ENCODE results near the gene SYN1.

Gene SYN1

DNA sequence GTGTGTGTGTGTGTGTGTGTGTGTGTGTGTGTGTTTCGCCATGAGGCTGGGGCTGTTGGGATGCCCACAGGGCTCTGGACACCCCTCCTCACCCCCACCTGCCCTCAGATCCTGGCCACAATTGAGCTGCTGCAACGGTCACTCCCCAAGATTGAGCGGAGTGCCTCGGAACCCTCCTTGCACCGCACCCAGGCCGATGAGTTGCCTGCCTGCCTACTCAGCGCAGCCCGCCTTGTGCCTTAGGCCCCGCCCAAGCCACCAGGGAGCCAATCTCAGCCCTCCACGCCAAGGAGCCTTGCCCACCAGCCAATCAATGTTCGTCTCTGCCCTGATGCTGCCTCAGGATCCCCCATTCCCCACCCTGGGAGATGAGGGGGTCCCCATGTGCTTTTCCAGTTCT, 48.4 kb downstream of the SYN1 start:
- DNase-seq = no peak

- DNase-seq = no peak
Measured at GRCh38 chrX:47570794-47571193, 48.9 kb downstream of the SYN1 start.

DNA sequence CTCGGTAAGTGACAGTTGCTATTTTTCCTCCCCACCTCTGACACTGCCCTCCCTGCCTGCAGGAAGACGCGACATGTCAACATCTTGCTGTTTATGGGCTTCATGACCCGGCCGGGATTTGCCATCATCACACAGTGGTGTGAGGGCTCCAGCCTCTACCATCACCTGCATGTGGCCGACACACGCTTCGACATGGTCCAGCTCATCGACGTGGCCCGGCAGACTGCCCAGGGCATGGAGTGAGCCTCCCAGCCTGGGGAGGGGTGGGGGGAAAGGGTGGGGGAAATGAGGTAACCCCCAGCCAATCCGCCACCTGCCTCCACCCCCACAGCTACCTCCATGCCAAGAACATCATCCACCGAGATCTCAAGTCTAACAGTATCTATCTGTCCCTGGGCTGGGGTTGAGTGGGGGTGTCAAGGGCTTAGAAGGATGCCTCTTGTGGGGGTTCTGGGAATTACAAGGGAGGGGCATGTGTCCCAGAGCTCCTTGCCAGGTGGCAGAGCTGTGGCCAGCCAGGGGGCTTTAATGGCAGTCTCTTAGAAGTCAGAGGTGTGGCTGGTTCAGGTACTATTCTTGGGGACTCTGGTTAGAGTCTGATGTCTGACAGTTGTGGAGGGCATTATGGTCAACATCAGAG, 50.9 kb downstream of the SYN1 start:
- DNase-seq = peak; percentile 37 to 42

GRCh38 chrX:47566841-47567240, 52.8 kb downstream of the SYN1 start:
- no peak for DNase-seq

DNA sequence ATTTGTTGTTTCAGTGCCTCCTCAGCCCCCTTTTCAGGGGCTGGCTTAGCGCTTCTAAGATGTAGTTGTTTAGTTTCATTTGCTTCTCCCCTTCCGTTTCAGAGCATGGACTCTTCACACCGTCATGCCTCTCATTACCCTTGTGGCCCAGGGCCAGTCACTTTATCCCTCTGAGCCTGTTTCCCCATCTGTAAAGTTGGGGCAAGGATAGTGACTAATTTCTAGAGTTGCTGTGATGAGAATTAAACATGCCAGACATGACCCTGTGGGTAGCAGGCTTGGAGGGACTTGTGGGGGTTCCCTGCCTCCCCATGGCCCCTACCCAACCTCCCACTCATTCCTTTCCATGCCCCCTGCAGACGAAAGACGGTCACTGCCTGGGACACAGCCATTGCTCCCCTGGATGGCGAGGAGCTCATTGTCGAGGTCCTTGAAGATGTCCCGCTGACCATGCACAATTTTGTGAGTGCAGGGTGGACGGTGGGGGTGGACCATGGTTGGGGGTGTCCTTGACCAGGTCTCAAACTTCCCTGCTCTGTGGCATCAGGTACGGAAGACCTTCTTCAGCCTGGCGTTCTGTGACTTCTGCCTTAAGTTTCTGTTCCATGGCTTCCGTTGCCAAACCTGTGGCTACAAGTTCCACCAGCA, 55.1 kb downstream of the SYN1 start:
- DNase-seq = no peak

- no peak for DNase-seq
Measured at GRCh38 chrX:47563801-47564315, 55.8 kb downstream of the SYN1 start.

DNA sequence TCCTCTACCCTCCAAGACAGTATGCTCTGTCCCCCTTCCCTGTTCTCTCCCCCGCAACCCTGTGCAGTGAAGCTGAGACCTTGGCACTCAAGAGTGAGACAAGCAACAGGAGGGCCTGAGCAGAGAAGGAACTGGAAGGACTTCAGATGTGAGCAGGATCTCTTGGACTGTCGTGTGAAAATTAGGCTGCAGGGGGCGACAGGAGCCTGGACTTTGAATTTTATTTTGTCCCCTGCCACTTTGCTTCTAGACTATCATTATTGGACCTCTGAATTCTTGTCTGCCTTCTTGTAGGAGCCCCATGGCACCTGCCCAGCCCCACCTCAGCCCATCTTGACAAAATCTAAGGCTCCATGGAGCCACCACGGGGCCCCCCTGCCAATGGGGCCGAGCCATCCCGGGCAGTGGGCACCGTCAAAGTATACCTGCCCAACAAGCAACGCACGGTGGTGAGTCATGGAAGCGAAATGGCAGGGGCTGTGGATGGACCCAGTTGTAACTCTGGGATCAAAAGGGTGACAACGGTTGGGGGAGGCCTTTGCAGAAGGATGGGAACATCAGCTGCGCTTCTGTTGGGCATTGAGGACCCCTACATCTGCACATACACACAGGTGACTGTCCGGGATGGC, 56.9 kb downstream of the SYN1 start:
- DNase-seq = peak in 1 of 2 donors; percentile 47

- no peak for DNase-seq
Measured at GRCh38 chrX:47561659-47562151, 58.0 kb downstream of the SYN1 start.

DNA sequence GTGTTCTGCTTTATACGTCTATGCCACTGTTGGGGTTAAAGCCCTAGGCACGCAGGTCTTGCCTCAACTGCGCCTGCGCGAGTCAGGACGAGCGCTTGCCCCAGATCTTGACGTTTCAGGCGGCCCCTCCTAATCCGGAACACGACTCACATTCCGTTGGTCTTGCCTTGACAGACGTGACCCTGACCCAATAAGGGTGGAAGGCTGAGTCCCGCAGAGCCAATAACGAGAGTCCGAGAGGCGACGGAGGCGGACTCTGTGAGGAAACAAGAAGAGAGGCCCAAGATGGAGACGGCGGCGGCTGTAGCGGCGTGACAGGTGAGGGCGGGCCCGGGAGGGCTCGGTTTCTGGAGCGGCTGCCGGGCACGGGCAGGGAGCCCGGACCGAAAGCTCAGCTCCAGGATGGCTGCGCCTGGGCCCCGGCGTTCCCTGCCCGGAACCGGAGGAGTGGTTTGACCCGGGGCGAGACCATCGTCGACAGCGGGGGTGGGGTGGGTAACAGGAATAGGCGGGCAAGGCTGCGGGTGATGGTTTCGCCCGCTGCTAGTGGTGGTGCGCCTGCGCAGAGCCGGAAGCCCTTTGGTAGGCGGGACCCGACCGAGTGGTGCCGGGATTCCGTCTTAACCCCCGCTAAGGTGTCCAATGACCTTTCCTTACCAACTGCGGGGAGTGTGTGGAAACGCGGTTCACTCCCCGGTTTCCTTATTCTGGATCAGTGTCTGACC, 58.6 kb downstream of the SYN1 start, which contains the start of gene ARAF:
Gene ARAF, plus strand, starts transcription at position 272 of the 725 bp plus-strand sequence. CDS start 1,763 bp downstream, outside the sequence.
- DNase-seq = peak; percentile 92 to 94

- no peak for DNase-seq
Measured at GRCh38 chrX:47560179-47560933, 59.3 kb downstream of the SYN1 start.

- no peak for DNase-seq
Measured at GRCh38 chrX:47558436-47558835, 61.2 kb downstream of the SYN1 start.

GRCh38 chrX:47556045-47556623, 63.5 kb downstream of the SYN1 start:
- DNase-seq = peak; percentile 78 to 80

- no peak for DNase-seq
Measured at GRCh38 chrX:47543496-47543895, 76.2 kb downstream of the SYN1 start.

DNA sequence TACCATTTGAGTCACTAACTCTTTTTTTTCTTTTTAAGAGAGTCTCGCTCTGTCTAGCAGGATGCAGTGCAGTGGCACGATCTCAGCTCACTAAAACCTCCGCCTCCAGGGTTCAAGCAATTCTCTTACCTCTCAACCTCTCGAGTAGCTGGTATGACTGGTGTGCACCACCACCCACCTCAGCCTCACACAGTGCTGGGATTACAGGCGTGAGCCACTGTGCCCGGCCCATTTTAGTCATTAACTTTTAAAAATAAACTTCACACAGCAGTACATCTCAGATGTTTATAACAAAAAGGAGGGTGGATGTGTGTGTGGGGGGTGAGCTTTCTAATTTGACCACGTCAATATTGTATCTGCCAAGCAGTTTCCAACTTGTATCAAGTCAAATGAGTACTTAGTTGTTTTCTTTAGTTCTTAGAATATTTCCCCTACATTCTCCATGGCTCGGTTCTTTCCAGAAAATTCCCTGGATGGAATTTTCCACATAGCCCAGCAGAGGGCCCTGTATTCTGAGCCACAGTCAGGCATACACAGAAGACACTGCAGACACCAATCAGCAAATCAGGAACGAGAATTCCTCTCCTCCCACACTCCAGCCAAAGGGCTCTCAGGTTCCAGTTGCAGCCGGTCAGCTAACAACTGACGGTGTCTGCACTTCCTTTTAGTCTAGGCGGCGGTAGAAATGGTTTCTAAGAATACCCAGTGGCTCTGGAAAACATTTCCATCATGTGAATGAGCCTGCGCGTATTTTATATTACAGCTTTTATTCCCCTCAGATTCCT, 78.7 kb downstream of the SYN1 start:
- no peak for DNase-seq

- DNase-seq = no peak
Measured at GRCh38 chrX:47539860-47540259, 79.8 kb downstream of the SYN1 start.

DNA sequence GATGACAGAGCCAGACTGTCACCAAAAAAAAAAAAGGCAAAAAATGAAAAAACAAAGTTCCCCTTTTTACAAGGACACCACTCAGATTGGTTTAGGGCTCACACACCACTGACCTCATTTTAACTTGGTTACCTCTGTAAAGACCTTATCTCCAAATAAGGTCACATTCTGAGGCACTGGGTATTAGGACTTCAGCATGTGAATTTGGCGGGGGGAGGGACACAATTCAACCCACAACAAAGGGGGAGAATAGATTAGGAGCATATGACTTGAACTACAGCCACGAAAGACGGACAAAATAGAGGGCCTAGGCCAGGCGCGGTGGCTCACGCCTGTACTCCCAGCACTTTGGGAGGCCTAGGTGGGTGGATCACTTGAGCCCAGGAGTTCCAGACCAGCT, 89.6 kb downstream of the SYN1 start:
- no peak for DNase-seq

DNA sequence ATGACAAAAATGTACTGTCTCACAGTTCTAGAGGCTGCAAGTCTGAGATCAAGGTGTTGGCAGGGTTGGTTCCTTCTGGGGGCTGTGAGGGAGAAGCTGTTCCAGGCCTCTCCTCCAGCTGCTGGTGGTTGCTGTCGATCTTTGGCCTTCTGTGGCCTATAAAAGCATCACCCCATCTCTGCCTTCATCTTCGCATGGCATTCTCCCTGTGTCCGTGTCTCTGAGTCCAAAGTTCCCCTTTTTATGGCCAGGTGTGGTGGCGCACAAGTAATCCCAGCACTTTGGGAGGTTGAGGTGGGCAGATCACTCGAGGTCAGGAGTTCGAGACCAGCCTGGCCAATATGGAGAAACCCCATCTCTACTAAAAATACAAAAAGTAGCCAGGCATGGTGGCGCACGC, 90.1 kb downstream of the SYN1 start:
- DNase-seq = no peak

GRCh38 chrX:47523713-47524166, 95.9 kb downstream of the SYN1 start:
- DNase-seq = peak in 1 of 2 donors; percentile 2

DNA sequence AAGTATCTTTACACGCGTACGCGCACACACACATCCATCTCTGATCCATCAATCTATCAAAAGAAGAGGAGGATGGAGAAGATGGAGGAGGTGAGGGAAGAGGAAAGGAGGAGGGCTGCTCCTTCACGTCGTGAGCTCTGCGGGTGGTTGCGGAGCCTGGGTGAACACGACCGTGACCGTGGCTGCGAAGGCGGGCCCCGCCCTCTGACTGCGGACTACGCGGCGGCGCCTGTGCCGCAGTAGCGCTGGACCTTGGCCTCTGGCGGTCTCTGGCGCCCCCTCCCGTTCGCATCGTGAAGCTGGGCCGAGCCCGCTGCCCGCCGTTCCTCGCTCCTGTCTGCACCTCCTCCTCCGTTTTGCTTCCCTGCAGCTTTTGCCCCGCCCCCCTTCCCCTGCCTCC, 96.4 kb downstream of the SYN1 start:
- DNase-seq = peak; percentile 84 to 87

Measured in stimulated activated CD4-positive, alpha-beta T cell treated with anti-CD3 and anti-CD28 coated beads, Interleukin-2, amount 100 ng/mL, for 24 hours (primary cell).